NCI-H2171 (cell line): ENCODE results near the gene APOBEC3B.
A peak's percentile ranks its signal among the peaks of the same experiment; 100 is the strongest.
"Not testable (repeated sequence)": the region's sequence is repeated elsewhere in the genome, so short reads cannot be mapped to it uniquely, and the experiment has no call there.

Experiments used
- DNase-seq: peaks from one replicate; lab custom pipeline; 2025; lab: John Stamatoyannopoulos, UW

Gene APOBEC3B

DNA sequence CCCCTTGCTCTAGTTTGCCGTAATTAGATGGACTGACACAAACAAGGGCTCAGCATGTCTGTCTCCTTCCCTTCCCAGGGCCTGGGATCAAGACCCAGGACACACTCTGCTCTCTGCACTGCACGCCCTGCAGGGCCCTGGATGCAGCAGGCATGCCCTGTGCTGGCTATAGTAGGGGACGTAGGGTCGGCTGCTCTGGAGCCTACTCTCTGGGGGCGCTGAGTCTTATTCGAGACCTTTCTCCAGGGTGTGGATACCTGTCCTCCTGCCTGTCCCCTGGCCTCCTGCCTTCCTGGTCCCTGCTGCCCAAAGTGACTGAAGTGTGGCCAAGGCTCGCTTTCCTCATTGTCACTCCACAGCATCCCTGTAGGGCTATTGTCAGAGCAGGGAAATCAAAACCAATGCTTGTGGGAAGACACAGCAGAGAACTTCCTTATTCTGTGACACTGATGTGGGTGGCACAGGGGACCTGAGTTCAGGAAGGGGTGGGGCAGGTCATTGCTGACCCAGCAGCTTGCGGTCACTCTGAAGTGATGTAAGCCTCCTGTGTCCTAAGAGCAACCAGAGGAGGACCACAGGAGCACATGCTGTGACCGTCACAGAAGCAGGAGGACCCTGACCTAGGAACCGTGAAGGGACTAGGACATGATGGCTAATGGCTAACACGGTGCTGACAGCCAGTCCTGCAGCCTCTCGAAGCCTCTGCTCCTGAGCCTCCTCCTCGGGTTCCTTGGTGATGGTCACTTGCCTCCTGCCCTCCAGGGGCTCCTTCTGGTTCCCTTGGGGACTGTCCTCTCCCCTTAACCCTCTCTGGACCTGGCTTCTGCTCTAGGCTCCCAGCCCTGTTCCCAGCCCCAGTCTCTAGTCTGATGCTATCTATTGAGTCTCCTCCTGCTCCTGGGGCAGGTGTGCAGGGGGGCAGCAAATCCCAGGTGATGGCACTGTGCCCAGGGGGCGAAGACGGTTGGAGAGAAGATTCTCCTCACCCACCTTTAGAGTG, 14.4 kb upstream of the APOBEC3B start:
- DNase-seq = no peak

DNA sequence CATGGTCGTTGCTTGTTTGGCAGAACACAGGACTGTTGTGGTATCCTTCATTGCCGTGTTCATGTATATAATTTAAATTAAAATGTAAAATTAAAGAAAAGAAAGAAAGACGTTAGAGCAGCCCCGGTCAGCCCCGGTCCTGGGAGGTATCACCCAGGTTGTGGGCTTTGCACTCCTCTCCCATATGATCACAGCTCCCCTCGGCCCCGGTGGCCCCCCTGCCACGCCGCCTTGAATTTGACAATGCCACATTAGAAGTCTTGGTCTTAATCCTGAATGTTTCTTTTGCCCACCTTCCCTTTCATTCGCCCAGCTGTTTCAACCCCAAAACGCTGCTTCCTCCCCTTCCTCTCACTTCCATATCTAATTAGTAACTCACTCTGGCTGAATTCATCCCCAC, 13.3 kb upstream of the APOBEC3B start:
- DNase-seq = no peak

DNA sequence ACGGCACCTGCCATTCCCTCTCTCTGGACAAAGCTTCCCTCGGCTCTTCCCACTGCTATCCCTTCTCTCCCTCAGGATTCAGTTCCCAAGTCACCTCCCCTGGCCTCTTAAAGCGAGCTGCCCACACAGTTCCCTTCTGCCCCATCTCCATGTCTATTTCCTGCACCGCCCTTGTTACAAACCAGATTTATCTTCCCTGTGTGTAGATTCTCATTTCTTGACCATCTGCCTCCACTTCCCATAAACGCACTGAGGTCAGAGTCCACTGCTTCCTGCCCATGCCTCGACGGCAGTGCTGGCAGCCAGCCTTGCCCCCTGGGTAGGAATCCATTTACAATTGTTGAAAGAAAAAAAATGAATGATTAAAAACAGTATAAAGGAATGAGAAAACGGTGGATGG, 11.6 kb upstream of the APOBEC3B start:
- DNase-seq = no peak

DNA sequence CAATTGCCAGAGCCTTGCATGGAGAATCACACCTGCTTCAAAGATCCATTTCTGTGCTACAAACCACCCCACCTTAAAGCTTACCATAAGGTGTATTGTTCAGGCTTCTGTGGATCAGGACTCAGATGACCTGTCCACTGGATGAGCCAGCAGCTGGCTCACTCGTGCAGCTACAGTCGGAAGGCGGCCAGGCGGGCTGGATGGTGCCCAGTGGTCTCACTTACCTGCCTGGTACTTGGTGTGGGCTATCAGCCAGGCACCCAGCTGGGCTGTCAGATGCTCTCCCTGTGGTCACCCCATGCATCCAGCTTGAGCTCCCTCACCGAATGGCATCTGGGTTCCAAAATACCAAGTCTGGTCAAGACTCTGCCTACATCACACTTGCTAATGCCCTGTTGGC, 10.9 kb upstream of the APOBEC3B start:
- no peak for DNase-seq

DNA sequence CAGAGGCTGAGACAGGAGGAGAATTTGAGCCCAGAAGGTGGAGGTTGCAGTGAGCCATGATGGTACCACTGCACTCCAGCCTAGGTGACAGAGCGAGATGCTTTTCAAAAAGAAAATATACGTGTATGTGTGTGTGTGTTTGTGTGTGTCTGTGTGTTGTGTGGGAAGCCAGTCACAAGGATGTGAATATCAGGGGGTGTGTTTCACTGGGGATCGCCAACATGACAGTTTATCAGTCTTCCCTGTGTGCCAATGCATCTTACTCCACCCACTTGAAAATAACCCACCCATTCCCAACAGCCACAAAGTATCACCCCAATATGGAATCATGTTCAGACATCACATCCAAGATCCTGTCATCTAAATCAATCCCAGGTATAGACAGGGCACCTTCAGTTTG, 10.4 kb upstream of the APOBEC3B start:
- DNase-seq = no peak

DNA sequence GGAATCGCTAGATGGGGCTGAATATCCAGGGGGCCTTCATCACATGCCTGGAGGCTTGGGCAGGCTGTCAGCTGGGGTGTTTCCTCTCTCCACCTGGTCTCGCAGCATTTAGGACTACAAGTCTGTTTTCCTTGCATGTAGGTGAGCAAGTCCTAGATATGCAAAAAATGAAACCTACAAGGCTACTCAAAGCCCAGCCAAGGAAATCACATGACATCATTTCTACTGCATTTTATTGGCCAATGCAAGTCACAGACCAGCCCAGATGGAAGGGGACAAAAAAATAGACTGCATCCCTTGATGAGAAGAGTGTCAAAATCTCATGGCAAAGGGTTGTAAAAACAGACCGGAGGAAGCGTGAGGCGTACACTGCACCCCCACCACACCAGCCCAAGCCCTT, 9.6 kb upstream of the APOBEC3B start:
- no peak for DNase-seq

DNA sequence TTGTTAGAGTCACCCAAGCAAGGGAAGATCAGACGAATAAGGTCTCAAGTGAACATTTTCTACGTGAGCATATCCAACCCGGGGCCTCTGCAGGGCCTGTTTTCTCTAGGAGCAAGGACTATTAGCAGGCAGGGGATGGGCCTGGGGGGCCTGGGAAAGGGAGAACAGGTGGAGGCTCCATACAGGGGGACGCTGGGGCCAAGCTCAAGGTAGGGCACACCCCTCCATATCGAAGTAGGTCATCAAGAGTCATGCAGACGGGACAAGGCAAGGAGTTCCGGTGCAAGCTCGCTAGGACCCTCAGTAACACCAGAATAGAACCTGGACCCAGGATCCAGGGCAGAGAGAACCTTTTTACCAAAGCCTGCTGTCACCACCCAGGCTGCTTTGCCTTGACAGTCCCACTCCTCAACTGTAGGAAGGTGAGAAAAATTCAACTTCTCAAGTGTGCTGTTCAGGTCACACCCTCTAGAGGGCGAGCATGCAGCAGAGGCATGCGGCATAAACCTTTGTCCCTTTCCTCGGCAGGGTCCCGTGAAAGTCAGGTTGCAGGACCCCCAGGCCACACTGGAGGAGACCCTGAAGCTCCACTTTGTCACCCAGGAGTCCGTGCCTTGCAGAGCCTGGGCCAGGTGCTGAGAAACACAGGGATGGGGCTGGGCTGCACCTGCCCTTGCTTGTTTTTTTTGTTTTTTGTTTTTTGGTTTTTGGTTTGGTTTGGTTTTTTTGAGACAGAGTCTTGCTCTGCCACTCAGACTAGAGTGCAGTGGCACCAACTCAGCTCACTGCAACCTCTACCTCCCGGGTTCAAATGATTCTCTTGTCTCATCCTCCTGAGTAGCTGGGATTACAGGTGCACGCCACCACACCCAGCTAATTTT, 8.6 kb upstream of the APOBEC3B start:
- DNase-seq = peak; percentile 32

DNA sequence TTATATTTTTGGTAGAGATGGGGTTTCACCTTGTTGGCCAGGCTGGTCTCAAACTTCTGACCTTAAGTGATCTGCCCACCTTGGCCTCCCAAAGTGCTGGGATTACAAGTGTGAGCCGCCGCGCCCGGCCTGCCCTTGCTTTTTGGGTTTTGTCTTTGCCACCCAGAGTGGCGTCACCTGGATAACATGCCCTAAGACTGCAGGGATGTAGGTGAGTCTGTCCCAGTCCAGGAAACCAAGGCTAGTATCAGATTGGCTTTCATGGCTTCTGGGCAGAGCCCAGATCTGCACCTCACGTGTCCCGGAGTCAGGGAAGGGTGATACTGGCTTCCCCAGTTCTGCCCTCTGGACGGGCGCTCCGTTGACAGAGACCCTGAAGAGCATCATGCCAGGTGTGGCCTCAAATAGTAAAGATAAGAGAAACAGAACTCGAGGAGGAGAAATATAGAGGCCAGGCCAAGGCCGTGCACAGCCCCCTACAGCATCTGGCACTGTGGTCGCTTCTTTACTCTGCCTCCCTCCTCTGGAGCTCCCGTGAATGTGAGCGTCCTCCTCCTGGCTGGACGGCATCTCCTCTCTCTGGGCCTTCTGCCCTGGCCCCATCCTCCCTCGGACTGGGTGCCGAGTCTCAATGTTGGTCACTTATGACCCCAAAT, 7.8 kb upstream of the APOBEC3B start:
- DNase-seq = no peak

DNA sequence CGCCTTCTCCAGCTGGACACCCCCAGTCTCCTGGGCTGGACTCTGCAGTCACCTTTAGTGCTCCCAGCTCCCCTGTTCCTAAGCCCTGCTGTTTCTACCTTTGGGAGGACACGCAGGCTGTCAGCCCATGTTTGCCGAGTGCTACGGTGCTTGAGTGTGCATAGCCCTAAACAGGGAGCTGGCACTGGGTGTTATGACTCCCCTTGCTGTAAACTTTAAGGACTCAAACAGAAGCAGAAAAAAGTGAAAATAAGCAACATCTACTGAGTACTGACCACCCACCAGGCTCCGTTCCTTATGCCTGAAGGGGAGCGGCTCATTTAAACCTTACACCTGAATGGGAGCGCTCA, 7.3 kb upstream of the APOBEC3B start:
- DNase-seq = no peak

DNA sequence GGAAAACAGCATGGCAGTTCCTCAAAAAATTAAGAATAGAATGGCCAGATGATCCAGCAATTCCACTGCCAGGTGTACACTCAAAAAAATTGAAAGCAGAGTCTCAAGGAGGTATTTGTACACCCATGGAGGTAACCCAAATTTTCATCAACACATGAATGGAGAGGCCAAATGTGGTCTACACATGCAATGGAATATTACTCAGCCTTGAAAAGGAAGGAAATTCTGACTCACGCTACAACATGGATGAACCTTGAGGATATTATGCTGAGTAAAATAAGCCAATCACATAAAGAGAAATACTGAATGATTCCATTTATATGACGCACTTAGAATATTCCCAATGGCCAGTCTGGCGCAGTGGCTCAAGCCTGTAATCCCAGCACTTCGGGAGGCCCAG, 4.9 kb upstream of the APOBEC3B start:
- not testable (repeated sequence) for DNase-seq

DNA sequence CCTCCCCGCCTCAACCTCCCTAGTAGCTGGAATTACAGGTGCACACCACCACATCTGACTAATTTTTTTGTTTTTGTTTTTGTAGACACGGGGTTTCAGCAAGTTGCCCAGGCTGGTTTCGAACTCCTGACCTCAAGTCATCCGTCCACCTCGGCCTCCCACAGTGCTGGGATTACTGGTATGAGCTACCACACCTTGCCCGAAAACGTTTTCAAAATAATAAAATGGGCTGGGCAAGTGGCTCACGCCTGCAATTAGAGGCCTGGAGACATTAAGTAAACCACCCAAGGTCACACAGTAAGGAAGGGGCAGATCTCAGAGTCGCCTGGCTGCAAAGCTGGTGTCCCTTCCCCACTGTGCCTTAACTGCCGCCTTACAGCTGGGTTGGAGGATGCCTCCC, 1.6 kb upstream of the APOBEC3B start:
- DNase-seq = not testable (repeated sequence)

DNA sequence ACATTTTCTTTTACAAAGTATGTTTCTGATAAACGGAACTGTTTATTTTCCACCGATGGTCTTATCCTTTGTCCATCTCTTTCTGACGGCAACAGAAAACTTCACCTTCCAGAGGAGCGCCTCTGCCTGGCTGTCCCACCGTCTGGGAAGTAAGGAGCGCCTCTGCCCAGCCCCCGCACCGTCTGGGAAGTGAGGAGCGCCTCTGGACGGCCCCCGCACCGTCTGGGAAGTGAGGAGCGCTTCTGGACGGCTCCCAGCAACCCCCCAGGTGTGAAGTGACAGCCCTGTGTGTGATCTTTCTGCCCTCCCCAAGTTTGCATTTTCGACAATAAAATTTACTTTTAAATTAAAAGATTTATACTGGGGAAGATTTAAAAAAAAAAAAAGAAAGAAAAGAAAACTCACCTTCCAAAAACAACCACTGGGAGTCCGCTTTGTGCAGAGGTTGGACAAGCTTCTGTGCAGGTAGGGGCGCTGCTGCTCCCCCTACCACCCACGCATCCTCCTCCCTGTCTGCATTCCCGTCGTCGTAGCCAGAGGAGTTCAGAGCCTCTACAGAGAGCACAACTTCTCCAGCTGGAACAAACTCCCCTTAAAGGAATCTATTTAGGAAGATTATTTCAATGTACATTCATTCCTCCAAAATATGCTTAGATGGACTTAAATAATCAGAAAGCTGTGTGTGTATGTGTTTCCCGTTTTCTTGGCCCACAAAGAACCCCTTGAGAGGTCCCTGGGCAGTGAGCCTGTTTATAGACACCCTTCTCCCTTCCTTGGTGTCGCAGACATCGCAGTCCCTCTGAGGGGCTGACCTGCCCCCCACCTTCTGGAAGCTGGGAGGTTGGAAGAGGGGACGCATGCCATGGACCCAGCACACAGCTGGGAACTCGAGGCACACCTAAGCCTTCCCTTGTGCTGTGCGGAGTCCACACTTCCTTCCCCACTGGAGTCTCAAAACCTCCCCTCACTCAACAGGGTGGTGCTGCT, 849 bp upstream of the APOBEC3B start:
- DNase-seq = no peak

DNA sequence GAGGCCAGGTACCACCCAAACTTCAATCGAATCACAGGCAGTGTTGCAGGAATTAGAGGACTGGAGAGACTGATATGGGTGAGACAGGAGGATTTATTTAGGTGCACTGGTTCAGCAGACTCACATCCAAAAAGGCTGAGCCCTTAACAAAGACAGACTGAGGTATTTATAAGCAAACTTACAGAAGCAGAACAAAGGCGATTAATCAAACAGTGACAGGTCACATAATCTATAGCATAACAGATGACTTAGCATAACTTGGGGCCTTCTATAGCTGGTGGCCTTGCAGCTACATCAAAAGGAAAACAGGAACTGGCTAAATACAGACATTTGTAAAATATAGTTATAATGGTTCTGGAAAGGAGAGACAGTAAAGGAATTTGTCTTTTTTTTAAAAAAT, 2.1 kb downstream of the APOBEC3B start:
- no peak for DNase-seq

DNA sequence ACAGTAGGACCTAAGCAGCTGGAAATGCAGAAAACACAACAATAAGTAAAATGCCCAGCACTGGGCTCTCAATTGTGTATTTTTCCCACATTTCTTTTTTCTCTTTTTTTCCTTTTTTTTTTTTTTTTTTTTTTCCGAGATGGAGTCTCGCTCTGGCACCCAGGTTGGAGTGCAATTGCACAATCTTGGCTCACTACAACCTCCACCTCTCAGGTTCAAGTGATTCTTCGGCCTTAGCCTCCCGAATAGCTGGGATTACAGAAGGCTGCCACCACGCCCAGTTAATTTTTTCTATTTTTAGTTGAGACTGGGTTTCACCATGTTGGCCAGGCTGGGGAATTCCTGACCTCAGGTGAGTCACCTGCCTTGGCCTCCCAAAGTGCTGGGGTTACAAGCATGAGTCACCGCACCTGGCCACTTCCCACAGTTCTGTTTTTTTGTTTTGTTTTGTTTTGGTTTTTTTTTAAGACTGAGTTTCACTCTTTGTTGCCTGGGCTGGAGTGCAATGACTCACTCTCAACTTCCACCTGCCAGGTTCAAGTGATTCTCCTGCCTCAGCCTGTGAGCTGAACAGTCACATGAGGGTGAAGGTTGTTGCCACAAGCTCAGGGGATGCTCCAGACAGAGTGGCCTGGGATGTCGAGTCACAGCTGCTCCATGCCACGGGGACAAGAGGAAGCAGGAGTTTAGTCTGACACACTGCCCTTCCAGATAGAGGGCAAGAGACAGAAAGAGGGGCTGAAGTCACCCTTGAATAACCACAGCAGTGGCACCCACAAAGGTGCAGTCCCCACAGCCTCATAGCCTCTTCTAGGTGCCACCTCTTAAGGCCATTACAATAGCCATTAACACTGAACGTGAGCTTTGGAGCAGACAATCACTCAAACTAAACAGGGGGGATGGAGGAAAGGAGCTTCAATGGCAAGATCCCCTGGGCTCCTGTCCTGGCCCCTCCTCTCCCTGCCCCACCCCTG, 2.9 kb downstream of the APOBEC3B start:
- DNase-seq = peak; percentile 27

DNA sequence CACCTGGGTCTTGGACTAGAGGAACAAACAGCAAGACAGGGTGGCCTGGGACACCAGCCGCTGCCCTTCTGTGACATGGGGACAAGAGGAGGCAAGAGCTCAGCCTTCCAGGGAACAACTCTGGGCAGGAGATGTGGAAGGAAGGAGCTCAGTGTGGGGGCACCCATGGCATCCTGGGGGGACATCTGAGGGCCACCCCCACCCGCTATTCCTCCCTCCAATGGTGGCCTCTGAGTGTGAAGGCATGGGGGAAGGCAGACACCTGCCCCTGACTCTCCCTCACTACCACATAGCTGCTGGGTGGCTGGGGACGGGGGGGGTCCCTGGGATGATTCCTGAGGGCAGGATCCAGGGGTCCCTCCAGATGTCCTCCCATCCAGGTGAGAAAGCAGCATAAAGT, 4.5 kb downstream of the APOBEC3B start:
- no peak for DNase-seq

DNA sequence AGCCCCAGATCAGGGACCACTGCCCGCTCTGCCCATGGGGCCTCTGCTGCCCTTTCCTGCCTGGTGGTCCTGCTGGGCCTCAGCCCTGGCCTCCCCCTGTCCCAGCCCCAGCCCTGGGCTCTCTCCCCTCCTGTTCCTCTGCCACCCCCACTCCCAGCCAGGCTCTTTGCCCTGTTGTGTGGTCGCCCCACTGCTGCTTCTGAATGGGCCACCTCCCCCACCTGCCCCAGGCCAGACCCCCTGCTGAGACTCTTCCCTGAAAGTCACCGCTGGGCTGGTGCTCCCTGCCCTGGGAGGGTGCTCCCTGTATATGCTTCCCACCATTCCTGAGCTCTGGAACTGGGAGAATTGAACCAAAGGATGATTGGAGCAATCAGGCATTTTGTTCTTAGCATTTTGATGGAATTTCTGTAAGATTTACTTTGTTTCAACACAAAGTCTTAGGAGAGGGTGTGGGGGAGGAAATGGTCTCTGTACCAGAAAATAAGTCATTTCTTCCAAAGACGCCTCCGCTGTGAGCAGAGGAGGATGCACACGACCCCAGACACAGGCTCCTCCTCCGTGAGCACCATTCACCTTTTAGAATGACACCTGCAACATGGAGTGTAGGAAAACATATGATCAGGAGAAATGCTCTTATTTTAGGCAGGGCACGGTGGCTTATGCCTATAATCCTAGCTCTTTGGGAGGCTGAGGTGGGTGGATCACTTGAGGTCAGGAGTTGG, 5.2 kb downstream of the APOBEC3B start:
- no peak for DNase-seq

DNA sequence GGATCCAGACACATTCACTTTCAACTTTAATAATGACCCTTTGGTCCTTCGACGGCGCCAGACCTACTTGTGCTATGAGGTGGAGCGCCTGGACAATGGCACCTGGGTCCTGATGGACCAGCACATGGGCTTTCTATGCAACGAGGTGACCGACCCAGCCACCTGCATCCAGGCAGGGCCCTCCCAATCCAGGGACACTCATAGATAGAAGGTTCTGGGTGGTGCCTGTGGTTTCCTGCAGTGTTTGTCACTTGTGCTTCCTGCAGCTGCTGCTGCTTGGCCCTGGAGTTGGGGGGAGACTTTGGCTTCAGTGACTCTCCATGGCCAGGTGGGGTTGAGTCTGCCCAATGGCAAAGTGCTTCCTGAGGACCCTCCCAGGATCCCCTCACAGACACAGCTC, 7.3 kb downstream of the APOBEC3B start:
- DNase-seq = no peak

DNA sequence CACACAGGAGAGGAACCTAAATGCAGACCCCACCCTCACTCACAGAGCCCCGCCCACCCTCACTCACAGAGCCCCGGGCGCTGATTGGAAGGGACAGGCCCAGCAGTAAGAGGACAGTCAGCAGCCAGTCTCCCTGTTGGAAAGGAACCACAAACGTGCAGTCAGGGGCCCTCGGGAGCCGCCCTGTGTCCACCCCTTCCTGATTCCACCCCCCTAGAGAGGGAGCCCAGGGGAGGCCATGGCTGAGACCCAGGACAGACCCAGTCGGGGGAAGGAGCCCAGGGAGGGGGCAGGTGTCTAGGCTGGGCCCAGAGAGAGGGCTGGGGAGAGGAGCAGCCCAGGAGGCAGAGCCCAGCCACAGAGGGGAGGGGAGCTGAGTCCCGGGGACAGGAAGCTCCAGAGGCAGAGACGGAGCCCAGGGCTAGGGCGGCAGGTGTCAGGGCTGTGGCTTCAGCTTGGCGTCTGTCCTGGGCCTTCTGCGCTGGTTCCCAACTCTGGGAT, 10.8 kb downstream of the APOBEC3B start:
- DNase-seq = not testable (repeated sequence)

DNA sequence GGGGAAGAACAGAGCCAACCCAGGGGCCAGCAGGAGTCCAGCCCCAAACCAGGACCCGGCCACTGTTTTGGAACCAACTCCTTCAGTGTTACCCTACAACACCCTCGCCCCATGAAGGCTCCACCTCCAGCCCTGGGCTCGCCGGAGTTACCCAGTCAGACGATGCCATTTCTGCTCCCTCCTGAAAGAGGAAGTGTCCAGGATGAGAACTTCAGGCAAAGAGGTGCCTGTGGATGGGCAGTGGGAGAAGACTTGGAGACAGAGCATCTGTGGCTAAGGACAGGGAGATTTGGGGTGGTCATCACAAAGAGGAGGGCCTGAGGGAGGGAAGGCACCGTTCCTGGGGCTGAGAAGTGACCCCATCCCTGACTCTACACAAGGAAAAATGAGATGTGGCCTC, 14.0 kb downstream of the APOBEC3B start:
- no peak for DNase-seq
